Neural progenitor cell (in vitro differentiated cells): ENCODE measurements around the gene MSH6.
"Not testable (repeated sequence)": the region's sequence is repeated elsewhere in the genome, so short reads cannot be mapped to it uniquely, and the experiment has no call there.

Experiments used
- EZH2 ChIP-seq: fragments of 200-600 bp; sonication (generic); IDR thresholded peaks from 2 replicates; pipeline ENCODE4 v1.6.1; 2017; ENCODE audit warnings: antibody characterized with exemption, mild to moderate bottlenecking, moderate library complexity
- TF ChIP-seq, protein P1 (sequence below): fragments of 200-600 bp; sonication (generic); IDR thresholded peaks from 2 replicates; pipeline ENCODE4 v1.5.1; 2017; ENCODE audit warnings: antibody characterized with exemption, mild to moderate bottlenecking

DNA sequence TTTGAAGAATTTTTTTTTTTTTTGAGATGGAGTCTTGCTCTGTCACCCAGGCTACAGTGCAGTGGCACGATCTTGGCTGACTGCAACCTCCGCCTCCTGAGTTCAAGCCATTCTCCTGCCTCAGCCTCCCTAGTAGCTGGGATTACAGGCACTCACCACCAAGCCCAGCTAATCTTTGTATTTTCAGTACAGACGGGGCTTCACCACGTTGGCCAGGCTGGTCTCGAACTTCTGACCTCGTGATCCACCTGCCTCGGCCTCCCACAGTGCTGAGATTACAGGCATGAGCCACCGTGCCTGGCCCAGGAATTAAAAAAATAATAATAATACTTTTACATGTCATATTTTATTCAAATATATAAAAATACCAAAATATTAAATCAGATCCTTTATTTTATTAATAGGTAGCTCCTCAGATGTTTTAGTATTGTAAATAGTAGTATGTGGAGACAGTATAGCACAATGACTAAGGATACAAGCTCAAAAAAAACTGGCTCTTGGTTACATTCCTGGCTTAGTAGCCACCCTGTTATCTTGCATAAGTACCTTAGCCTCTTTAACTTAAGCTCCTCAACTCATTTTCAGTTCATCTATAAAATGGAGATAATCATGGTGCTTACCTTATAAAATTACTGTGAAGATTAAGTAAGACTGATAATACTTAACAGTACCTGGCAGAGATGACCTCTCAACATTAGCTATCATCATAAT lies 70.3 kb downstream of the MSH6 start:
- TF ChIP-seq, protein P1, sequence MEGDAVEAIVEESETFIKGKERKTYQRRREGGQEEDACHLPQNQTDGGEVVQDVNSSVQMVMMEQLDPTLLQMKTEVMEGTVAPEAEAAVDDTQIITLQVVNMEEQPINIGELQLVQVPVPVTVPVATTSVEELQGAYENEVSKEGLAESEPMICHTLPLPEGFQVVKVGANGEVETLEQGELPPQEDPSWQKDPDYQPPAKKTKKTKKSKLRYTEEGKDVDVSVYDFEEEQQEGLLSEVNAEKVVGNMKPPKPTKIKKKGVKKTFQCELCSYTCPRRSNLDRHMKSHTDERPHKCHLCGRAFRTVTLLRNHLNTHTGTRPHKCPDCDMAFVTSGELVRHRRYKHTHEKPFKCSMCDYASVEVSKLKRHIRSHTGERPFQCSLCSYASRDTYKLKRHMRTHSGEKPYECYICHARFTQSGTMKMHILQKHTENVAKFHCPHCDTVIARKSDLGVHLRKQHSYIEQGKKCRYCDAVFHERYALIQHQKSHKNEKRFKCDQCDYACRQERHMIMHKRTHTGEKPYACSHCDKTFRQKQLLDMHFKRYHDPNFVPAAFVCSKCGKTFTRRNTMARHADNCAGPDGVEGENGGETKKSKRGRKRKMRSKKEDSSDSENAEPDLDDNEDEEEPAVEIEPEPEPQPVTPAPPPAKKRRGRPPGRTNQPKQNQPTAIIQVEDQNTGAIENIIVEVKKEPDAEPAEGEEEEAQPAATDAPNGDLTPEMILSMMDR, result not testable (repeated sequence)
- TF ChIP-seq EZH2, result not testable (repeated sequence)
